ENCODE results near the gene PRRC1.

Gene PRRC1

DNA sequence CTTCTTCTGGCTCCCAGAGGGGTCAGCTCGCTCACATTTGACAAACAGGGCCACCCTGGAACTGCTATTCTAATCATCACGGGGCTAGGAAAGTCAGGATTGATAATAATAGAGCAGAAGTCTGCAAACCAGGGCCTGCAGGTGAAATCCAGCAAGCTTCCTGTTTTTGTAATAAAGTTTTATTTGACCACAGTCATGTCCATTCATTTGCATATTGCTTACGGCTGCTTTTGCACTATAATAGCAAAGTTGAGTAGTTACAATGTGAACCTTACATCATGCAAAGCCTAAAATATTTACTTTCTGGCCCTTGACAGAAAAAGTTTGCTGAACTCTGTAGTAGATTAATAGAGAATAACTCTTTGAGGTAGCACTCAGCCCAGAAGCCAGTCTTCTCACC is 68.2 kb downstream of the PRRC1 start:
- no peak for DNase-seq (ENCODE audit: low spot score)
- ChIA-PET POLR2A (ENCODE audit: low non-redundant PET) (no interaction called here), CTCF (no interaction called here)
- no peak overlapping the region for H3K27ac ChIP-seq
- TF ChIP-seq, protein P1, sequence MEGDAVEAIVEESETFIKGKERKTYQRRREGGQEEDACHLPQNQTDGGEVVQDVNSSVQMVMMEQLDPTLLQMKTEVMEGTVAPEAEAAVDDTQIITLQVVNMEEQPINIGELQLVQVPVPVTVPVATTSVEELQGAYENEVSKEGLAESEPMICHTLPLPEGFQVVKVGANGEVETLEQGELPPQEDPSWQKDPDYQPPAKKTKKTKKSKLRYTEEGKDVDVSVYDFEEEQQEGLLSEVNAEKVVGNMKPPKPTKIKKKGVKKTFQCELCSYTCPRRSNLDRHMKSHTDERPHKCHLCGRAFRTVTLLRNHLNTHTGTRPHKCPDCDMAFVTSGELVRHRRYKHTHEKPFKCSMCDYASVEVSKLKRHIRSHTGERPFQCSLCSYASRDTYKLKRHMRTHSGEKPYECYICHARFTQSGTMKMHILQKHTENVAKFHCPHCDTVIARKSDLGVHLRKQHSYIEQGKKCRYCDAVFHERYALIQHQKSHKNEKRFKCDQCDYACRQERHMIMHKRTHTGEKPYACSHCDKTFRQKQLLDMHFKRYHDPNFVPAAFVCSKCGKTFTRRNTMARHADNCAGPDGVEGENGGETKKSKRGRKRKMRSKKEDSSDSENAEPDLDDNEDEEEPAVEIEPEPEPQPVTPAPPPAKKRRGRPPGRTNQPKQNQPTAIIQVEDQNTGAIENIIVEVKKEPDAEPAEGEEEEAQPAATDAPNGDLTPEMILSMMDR (conservative IDR thresholded peaks at IDR 0.05; ENCODE audit: low read depth) = no peak

DNA sequence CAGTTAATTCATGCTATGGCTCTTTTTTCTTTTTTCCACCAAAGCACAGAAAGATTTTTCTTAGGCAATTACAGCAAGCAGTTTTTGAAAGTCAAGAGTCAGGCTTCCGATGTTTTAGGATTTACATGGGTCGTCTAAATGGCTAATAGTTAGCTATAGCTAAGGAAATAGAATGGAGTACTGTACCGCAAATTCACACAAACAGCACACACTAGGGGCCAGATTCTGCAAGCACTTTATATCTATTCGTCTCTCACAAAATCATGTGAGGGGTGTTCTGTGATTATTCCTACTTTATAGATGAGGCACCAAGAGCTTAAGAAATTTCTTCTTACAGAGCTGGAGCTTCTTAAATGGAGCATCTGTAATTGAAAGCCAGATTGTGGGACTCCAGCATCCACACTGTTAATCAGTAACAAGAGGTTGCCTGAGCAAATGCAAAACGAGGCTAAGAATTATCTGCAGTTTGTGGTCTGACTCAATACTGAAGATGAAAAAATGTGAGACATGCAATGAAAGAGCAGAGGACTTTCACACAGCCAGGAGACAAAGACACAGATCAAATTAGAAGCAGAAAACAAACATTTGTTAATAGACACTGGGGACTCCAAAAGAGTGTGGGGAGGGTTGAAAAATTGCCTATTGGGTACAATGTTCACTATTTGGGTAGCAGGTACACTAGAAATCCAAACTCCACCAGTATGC is 68.8 kb downstream of the PRRC1 start:
- no peak for DNase-seq (ENCODE audit: low spot score)
- ChIA-PET POLR2A (ENCODE audit: low non-redundant PET) (no interaction called here), CTCF (interaction anchor here (0.6 kb wide), 1 partner anchor 64 kb away, joined by 3 read pairs; no protein-coding TSS in a partner anchor)
- TF ChIP-seq, protein P1 (conservative IDR thresholded peaks at IDR 0.05; ENCODE audit: low read depth) = no peak
- no peak overlapping the region for H3K27ac ChIP-seq

DNA sequence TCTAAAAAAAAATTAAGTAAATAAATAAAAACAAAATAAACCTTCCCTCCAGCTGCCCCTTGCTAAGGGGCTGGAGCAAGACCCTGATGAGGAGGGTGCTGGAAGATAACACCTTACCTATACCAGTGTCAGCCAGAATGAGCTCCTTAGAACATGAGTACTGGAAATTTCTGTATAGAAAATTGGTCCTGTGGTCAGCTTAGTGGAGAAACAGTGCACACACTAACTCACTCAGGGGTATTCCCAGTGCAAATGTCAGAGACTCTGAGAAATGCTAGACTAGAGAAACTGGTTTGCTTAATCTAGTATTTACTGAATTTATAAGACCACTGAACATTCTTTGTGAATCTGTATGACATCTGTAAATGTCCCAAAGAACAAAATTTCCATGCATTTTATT is 69.4 kb downstream of the PRRC1 start:
- CTCF ChIA-PET = no interaction called here
- DNase-seq (ENCODE audit: low spot score) = no peak
- no peak overlapping the region for H3K27ac ChIP-seq
- TF ChIP-seq, protein P1 (conservative IDR thresholded peaks at IDR 0.05; ENCODE audit: low read depth) = no peak
- POLR2A ChIA-PET (ENCODE audit: low non-redundant PET) = no interaction called here

DNA sequence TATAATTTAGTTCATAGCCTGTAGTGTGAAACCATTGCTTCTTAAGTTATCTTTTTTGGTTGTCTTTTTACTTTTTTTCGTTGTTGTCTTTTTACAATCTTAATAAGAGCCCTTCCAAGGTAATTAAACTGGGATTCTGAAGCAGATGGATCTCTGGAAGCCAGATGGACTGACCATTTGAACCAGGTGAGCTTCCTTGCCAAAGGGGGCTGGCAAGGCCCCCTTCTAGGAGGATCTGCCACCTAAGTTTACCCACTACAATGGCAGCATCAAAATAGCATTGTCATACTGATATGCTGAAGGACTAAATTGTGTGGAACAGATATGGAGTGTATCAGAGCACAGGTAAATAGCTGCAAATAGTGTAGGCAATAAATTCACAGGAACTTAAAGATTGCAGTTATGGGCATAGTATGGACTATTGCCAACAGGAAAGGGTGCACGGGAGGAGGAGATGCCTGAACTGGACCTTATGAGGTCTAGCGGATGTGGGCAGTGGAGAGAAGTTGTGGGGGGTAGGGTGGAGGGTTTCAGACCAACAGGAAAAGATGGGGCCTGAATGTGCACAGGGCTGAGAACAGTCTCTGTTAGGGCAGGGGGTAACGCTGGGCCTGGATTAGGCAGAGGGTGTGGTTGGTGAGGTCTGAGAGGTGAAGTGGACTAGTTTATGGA is 69.9 kb downstream of the PRRC1 start:
- CTCF ChIA-PET = no interaction called here
- H3K27ac ChIP-seq = no peak overlapping the region
- POLR2A ChIA-PET (ENCODE audit: low non-redundant PET) = no interaction called here
- no peak for DNase-seq (ENCODE audit: low spot score)
- TF ChIP-seq, protein P1 (conservative IDR thresholded peaks at IDR 0.05; ENCODE audit: low read depth) = no peak

DNA sequence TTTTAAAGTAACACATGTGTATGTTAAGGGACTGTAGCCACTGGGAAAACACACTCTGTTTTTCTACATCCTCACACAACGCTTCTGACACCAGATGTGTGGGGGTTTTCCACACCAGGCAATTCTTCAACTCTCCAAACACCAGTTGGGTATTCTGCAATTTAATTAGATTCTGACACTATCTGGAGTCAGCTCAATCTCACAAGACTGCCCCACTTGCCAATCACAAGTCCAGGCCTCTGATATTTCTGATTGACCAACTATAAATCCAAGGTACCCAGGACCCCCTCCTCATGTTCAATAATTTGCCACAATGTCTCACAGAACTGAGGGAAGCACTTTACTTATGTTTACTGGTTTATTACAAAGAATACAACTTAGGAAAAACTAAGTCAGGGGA is 70.9 kb downstream of the PRRC1 start:
- no peak overlapping the region for H3K27ac ChIP-seq
- CTCF ChIA-PET = interaction anchor here (0.5 kb wide), 1 partner anchor 577 kb away, joined by 3 read pairs; no protein-coding TSS in a partner anchor
- POLR2A ChIA-PET (ENCODE audit: low non-redundant PET) = no interaction called here
- TF ChIP-seq, protein P1 (conservative IDR thresholded peaks at IDR 0.05; ENCODE audit: low read depth) = no peak
- DNase-seq (ENCODE audit: low spot score) = no peak

DNA sequence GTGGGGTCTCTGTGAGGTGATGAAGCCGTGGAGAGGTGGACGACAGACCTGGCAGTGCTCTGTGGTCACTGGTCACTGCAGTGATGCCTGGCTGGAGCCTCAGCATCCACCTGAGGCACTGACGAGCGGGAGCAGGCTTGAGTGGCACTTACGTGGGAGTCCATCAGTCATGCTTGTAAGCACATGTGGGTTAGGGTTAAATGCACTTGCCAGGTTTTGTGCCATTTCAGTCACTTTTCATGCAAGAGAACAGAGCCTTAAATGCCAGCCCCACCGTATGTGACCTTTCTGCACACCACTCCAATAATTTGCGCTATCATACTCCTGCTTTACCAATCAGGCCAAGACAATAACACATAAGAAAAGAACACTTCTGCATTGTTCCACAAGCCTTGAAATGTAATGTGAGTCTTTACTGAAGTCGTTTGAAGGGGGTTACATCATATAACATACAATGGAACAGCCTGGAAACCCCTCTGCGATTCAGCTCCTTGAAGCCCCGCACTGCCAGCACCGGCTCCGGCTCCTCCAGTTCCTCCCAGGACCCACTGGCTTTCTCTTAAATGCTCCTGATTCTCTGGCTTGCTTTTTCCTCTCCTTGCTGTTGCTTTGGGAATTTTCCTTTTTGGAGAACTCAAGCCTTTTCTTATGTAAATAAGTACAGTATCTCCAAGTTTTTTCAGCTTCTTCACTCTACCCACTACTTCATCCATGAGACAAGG is 72.0 kb downstream of the PRRC1 start:
- CTCF ChIA-PET = no interaction called here
- H3K27ac ChIP-seq = no peak overlapping the region
- POLR2A ChIA-PET (ENCODE audit: low non-redundant PET) = no interaction called here
- DNase-seq (ENCODE audit: low spot score) = no peak
- TF ChIP-seq, protein P1 (conservative IDR thresholded peaks at IDR 0.05; ENCODE audit: low read depth) = no peak

All from RWPE1 (cell line).